RPMI8226 (cell line): ENCODE measurements around the gene BOC.
"Not testable (repeated sequence)": the region's sequence is repeated elsewhere in the genome, so short reads cannot be mapped to it uniquely, and the experiment has no call there.

Experiments
- DNase-seq: peaks from one replicate; pipeline ENCODE4 v3.0.0-alpha.2; 2015

The BOC gene, protein sequence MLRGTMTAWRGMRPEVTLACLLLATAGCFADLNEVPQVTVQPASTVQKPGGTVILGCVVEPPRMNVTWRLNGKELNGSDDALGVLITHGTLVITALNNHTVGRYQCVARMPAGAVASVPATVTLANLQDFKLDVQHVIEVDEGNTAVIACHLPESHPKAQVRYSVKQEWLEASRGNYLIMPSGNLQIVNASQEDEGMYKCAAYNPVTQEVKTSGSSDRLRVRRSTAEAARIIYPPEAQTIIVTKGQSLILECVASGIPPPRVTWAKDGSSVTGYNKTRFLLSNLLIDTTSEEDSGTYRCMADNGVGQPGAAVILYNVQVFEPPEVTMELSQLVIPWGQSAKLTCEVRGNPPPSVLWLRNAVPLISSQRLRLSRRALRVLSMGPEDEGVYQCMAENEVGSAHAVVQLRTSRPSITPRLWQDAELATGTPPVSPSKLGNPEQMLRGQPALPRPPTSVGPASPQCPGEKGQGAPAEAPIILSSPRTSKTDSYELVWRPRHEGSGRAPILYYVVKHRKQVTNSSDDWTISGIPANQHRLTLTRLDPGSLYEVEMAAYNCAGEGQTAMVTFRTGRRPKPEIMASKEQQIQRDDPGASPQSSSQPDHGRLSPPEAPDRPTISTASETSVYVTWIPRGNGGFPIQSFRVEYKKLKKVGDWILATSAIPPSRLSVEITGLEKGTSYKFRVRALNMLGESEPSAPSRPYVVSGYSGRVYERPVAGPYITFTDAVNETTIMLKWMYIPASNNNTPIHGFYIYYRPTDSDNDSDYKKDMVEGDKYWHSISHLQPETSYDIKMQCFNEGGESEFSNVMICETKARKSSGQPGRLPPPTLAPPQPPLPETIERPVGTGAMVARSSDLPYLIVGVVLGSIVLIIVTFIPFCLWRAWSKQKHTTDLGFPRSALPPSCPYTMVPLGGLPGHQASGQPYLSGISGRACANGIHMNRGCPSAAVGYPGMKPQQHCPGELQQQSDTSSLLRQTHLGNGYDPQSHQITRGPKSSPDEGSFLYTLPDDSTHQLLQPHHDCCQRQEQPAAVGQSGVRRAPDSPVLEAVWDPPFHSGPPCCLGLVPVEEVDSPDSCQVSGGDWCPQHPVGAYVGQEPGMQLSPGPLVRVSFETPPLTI

DNA sequence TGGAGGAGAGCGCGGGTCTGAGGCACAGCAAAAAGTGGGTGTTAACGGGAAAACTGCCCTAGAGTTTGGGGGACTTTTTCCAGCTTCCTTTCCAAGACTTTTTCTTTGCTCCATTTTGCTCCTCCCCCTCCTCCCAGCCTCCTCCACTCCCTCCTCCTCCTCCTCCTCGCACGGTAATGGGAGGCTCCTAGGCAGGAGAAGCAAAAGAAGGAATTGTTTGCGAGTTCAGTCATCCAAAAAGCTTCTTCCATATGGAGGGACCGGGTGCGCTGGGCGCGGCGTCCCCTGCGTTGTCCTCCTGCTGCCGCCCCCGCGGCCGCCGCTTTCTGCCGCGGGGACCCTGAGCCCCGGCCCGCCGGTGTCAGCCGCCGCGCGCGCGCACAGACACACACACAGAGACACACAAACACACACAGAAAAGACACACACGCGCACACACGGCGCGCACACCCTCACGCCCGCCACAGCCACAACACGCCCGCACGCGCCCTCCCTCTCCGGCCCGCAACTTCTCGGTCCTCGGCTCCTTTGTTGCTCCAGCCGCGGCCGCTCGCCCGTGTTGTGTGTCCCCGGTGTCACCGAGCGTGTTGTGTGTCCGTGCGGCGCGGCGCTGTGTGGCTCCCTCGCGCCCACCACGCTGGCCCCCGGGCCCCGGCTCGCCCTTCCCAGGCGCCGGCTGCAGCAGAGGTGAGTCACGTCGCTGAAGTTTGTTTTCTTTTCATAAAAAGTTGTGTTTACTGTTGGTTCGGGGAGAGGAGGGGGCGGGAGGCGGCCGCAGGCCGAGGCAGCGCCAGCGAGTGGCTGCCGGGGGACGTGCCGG, at the start of gene BOC:
BOC (plus strand) TSS at position 228 of the 820 bp plus-strand sequence. CDS start 38,246 bp downstream, outside the sequence.
- no peak for DNase-seq

DNA sequence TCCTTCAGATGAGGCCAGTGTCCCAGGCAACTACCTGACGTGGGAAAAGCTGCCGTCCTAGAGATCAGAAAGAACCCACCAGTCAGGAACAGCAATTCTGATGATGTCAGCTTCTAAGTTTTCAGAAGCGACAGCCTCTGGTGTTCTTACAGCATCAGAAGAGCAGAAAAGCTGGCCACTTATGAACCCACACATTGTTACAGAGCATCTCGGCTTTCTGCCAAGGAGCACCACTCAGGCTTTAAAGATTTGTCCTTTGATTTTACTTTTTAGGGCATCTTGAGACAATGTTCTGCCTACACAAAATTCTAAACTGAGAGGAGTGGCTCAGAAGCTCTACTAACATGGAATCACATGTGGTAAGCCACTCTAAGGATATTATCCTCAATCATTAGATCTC, 49.7 kb upstream of the BOC start:
- no peak for DNase-seq

DNA sequence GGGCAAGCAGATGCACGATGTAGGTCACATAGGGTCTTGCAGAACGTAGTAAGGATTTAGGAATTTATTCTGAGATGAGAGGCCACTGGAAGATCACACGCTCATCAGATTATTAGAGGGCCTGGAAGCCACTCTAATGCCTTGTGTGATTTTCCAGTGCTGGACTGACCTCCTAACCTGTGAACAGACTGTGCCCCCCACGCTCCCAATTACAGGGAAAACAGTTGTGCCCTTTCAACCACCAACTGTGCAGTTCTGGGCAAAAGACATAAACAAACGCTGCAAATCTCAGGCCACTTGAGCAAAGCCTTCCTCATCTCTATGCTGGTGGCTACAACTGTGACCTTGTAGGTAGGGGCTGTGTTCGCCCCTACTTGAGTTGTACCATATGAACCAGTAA, 48.2 kb upstream of the BOC start:
- no peak for DNase-seq

DNA sequence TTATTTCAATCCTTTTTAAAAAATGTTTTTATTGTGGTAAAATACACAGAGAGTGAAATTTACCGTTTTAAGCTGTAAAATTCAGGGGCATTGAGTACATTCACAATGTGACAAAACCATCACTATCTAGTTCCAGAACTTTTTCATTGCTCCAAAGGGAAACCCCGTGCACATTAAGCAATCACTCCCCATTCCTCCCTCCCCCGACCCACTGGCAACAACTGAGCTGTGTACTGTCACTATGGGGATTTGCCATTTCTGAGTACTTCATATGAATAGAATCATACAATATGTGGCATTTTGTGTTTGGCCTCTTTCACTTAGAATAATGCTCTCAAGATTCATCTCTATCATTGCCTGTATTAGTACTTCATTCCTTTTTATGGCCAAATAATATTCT, 45.5 kb upstream of the BOC start:
- no peak for DNase-seq

DNA sequence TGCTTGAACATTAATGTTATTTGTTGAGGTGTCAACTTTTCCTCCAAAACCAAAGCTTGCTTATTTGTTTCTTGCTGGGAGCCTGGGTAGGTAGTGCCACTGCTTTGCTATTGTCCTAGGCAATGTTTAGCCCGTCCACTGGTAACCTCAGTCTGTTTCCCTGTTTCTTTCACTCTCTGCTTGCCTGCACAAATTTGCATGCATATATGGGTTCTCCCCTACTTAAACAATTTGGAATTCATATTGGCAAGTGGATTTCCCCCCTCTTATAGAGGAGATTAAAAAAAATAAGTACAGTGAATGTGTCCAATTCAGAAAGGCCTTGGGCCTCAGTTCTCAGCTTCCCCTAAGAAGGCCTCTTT, 45.0 kb upstream of the BOC start:
- no peak for DNase-seq

DNA sequence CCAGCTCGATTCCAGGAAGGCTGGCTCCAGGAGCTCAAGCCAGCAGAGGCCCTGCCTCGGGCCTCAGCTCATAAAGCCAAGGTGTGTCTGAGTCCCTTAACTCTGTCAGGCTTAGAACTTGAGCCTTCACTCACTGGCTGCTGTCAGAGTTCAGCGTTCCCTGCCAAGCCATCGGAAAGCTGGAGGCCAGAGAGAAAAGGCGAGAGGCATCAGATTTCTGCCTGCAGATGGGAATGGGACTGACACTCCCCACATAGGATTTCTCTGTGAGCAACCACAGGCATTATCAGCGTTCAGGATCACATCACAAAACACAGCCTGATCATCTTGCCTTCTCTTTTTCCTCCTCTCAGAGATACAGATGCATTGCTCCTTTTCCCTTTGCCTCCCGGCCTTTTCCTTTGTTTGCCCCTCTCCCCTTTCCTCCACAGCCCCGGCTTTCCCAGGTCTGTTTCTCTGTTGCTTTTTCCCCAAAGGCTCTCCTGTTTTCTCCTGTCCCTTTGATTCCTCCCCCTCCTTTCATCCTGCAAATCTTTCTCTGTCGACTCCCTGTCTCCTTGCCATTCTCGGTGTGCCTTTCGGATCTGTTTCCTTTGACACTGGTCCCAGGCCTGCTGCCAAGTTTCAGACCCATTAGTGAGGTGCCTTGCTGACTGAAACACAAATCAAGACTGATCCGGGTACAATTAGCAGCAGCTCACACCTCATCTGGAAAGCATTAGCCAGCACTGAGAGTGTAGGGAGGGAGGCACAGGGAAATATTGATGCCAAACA, 44.5 kb upstream of the BOC start:
- no peak for DNase-seq

DNA sequence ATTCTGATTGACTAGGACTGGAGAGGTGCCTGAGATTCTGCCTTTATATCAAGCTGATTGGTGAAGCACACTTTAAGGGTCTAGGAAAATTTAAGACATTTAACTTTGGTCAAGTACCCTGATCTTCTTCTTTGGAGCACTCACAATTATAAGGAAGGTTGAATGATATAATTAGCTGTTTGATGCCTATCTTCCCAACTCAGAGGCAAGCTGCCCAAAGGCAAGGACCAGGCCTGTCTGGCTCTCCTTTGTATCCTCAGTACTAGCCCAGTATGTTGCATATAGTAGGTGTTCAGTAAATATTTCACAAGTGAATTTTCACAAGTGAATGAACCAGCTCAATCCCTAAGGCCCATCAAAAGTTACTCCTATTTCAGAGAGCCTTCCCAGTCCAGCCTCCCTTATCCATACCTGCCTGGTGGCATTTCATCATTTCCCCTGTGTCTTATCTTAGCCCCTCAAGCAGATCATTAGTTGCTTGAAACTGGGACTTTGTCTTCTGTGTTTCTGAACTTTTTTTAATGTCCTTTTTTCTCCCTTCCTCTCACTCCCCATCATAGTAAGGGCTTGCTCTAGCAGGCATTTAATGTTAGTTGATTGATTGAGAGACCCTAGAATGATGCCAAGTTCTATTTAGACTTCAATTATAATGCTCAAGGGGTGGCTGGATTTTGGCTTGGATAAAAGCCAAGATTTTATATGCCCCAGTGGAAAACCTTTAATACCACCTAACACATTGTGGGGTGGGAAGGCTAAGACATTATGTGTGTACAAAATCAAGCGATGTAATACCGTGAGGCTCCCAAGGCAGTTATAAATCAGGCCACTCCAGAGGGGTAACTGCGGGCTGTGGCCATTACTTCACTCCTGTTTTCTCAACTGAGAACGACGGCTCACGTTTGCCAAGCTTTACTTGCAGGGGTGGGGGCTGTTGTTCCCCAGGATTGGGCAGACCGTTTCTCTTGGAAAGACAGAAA, 43.2 kb upstream of the BOC start:
- DNase-seq: no peak

DNA sequence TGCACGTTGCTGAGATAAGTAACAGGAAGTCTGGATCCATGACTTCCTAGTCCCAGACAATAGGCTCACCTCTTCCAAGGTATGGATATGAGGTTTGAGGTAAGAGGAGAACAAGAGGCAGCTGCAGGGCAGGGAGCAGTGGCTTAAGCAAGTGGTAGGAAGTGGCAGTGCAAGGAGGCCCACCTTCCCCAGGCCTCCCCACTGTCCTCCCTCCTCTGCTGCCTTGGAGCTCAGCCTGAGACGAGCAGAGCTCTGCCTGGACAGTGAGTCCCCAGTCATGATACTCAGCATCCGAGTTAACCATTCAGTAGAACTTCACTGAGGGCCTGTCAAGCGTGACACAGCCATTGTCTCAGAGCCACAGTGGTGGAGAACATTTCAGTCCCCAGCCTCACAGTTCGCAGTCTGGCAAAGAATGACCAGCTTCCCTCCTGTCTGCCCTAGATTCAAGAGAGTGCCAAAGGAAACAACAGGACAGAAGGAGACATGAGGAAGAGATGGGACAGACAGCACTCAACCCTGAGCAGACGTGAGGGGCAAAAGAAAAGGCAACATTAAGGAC, 41.4 kb upstream of the BOC start:
- DNase-seq: no peak

DNA sequence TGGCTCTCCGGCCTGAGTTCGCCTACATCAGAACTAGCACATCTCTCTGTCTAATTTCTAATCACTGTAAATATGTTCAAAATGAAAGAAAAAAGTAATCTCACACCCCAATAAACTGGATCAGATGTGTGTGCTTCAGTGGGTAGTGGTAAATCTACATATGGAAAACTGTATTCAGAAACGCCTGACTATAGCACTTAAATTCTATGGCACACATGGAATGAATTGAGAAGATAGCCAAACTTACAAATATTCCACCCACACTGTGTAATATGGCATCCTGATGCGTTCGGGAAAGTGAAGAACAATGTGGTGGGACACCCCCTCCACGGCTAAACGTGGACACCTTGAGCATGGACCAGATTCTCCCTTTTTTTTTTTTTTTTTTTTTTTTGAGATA, 40.6 kb upstream of the BOC start:
- DNase-seq: no peak

DNA sequence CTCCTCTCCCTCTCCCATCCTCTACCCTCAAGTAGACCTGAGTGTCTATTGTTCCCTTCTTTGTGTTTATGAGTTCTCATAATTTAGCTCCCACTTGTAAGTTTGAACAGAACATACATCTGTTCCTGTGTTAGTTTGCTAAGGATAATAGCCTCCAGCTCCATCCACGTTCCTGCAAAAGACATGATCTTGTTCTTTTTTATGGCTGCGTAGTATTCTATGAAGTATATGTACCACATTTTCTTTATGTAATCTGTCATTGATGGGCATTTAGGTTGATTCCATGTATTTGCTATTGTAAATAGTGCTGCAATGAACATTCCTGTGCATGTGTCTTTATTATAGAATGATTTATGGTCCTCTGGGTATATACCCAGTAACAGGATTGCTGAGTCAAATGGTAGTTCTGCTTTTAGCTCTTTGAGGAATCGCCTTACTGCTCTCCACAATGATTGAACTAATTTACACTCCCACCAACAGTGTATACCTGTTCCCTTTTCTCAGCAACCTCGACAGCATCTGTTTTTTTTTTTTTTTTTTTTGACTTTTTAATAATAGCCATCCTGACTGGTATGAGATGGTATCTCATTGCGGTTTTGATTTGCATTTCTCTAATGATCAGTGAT, 39.6 kb upstream of the BOC start:
- not testable (repeated sequence) for DNase-seq

DNA sequence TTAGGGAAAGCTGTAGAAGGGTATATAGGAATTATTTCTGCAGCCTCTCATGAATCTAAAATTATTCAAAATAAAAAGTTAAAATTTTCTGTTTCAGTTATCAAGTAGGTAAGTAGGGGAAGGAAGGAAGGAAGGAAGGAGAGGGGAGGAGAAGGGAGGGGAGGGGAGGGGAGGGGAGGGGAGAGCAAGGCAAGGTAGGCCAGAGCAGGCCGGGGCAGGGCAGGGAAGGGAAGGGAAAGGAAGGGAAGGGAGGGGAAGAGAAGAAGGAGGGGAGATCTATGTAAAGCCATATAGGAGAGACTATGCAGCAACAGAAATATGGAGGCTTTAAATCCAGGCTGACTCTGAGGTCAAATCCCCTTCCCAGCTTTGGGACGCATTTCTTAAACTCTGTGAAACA, 38.3 kb upstream of the BOC start:
- DNase-seq: no peak

DNA sequence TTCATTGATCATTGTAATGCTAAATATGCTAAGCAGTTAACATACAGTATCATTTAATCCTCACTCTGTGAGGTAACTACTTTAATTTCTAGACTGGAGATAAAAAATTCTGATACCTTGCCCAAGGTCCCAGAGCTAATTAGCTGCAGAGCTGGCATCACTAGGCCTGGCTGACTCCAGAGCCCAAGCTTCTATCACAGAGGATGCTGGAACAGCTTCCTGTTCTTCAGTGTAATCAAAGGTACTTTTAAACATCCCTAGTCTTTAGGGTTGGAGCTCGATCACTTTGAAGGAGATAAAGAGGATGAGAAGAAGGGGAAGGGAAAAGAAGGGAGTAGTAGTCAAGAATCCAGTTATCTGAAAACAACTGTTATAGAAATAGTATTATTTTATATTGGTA, 37.1 kb upstream of the BOC start:
- no peak for DNase-seq

DNA sequence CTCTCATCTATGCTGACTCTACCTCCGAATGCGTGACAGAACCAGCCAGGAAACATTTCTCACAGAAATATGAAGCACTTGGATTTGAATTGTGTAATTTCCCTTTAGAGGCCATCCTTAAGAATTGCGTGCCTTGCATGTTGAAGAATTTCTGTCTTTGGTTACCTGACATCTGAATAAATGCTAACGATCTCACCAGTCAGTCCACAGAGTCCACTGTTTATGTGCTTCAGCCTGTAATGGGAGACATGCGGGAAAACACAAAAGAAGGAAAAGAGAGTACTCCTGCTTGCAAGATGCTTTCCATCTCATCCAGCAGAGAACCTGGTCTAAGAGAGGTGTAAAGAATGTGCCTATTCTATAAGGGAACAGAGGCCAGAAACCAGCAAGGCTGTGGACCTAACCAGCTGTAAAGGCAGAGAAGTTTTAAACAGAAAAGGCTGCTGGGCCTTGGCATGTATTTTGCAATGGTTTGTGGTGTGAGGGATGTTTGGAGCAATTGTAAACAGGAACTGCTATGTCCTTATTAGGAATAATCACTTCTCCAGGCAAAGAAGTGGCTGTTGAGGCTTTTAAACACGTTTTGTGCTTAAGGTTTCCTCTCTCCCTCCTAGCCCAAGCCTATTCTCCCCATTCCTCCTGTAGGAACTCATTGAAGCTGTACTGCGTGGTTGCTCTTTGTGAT, 36.4 kb upstream of the BOC start:
- DNase-seq: no peak

DNA sequence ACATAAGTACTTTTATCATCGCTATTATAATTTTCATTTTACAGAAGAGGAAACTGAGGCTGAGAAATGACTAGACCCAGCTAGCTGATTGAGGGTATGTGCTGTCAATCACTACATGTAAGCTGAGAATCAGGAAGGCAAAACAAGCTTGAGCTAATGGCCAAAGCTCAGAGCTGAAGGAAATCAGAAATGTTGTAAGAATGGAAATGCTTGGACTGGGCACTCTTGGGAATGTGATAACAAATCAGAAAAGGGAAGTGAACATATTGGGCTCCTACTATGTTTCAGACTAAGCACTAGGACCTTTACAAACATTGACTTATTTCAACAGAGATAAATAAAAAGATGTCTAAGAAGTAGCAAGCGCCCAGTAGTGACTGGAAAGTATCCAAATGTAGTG, 33.8 kb upstream of the BOC start:
- no peak for DNase-seq

DNA sequence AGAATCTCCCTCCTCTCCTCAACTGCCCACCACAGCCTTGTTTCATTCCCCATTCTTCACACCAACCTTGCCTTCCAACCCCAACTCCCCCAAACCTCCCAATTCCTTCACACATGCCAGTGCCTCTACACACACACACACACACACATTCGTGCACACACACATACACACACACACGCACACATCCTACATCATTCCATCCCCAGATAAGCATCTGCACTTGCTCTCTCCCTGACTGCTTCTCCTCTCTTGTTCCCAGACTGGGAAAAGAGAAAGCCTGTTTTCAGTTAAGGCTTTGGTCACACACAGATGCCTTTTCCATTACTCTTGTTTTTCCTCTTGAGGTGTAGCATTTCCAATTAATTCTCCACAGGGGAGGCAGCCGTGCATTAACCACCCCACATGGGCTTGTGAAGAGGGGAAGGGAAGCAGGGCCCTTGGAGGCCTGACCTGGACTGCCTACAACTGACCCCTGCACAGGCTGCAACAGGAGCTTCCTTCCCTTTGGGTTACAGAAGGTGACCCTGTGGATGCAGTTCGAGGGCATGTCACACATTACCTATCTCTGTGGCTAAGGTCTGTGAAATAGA, 32.0 kb upstream of the BOC start:
- no peak for DNase-seq

DNA sequence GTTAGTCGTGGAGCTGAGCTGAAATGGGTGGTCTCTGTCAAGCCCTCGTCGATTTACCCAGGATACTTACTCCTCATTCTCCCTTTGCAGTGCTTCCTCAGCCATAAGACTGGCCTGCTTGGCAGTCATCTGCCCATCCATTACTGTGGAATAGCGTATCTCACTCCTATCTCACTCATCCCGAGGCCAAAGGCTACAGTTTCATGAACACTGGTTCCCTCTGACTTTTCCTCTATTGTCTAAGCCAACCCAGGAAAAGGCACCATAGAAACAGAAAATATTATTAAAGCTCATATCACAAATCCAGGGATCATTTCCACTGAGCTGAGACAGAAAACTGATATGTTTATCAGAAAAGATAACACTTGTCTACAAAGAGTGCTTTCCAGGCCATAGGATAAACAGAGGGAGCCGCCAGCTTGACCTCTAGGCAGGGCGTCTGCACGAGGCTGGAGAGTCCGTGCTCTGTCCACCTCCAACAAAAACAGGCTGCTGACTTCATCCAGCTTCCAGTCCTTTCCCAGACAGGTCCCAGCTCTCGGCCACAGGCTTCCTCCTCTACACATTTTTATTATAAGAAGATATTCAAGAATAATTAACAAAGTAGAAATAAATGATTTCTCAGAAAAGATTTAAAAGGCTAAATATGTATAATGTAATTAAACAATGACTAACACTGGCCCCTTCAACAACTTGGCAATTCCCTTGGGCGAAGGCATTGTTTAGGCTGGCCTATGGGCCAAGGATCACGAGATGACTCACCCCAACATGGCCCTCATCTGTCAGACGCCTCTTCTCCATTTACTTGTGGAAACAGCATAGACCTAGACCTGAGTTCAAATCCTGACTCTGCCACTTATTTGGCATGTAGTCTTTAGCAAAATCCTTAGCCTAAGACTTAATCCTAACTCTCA, 27.4 kb upstream of the BOC start:
- DNase-seq: no peak

DNA sequence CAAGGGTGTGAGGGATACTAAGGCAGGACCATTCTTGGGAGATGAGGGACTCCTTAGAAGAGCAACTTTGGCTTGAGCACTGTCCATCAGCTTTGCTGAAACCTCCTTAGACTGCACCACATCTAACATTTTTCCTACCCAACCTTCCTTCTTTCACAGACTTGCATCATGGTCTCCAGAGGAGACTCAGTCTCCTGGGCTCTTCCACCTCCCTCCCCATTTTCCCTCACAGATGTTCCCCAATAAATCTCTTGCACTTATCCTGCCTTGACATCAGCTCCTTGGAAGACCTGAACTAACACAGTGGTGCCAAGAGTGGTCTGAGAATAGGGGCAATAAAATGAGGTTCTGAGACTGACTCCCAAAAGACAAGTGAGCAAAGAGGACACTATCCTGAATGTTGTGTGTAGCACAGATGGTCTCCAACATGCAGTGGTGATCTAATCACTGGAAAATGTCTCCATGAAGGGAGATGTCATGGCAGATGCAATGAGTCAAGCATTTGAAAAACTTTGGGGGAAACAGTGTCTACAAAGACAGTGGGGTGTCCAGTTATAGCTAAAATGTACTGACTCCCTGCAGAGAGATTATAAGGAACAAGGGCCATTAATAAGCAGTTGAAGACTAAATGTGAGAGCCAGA, 26.0 kb upstream of the BOC start:
- no peak for DNase-seq
